SK-N-MC (cell line): Measurements from ENCODE around the gene AUTS2.

ENCODE experiments used
- EZH2 ChIP-seq: fragments of 200-600 bp; sonication (generic); IDR thresholded peaks from one replicate; pipeline ENCODE4 v1.6.1; 2017; ENCODE audit warnings: antibody characterized with exemption
- POLR2AphosphoS5 ChIP-seq: IDR thresholded peaks from 2 replicates; pipeline ENCODE4 v1.6.1; 2012; ENCODE audit warnings: mild to moderate bottlenecking, low read depth, low read length, borderline replicate concordance

DNA sequence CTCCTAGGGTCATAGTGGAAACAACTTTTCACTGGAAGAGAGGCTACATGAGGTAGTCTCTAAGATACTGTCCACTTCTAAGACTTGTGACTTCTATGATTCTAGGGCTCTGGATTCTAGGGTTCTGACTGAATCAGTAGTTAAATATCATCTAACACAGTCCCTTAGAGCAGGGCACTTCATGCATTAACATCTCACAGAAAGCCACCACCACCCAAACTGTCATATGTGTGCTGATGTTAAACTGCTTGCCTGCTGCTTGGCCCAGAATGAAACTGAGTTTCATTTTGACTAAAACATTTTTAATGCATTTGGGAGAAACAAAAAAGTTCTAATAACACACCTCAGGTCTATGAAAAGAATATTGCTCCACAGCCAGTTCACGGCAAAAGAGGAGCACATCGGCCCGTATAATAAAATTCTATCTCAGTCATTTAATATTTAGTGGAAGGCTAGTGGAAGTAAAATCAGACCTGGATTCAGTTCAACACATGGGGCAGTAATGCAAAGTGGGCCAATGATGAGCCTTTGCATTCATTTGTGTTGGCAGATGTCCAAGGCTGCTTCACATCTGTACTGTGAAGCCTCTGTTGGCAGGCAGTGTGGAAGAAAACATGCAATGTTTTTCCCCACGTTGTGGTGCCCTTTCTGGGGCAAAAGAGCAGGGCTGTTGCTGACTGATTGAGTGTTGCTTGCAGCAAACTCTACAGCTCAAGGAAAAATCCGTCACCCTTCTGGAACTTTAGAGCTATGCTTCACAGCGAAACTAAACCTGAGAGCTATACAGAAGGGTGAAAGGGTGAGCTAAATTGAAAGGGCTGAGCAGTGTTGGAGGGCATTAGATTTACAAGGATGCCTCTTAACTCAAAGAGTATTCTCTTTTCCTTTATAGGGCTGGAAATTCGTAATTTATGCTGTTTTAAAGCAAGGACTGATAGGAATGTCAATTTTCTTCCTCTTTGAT, 33.5 kb upstream of the AUTS2 start:
- TF ChIP-seq EZH2 (no peak), POLR2AphosphoS5 (no peak)
